Left forelimb (tissue), 1 donor: ENCODE measurements around the gene PRAME.
"Not testable (repeated sequence)": the region's sequence is repeated elsewhere in the genome, so short reads cannot be mapped to it uniquely, and the experiment has no call there.

Experiments used
- DNase-seq: peaks from one replicate; pipeline ENCODE4 v3.0.0-alpha.2; 2018; ENCODE audit warnings: low spot score

The PRAME gene

GRCh38 chr22:22550789-22551434, 8.2 kb downstream of the PRAME start:
- no peak for DNase-seq

GRCh38 chr22:22548910-22549309, 10.2 kb downstream of the PRAME start:
- no peak for DNase-seq

GRCh38 chr22:22548317-22548716, 10.7 kb downstream of the PRAME start:
- no peak for DNase-seq

- DNase-seq = no peak
Measured at GRCh38 chr22:22547692-22548300, 11.3 kb downstream of the PRAME start.

GRCh38 chr22:22547226-22547625, 11.8 kb downstream of the PRAME start:
- no peak for DNase-seq

GRCh38 chr22:22546490-22546889, 12.6 kb downstream of the PRAME start:
- DNase-seq = no peak

GRCh38 chr22:22545084-22545483, 14.0 kb downstream of the PRAME start:
- no peak for DNase-seq

GRCh38 chr22:22538226-22538989, 20.7 kb downstream of the PRAME start:
- DNase-seq = no peak

GRCh38 chr22:22536916-22537315, 22.1 kb downstream of the PRAME start:
- no peak for DNase-seq

- DNase-seq = no peak
Measured at GRCh38 chr22:22536515-22536914, 22.6 kb downstream of the PRAME start.

- DNase-seq = no peak
Measured at GRCh38 chr22:22535662-22536061, 23.4 kb downstream of the PRAME start.

GRCh38 chr22:22534604-22535415, 24.3 kb downstream of the PRAME start:
- DNase-seq = no peak

GRCh38 chr22:22533863-22534262, 25.2 kb downstream of the PRAME start:
- DNase-seq = no peak

- DNase-seq = no peak
Measured at GRCh38 chr22:22533417-22533816, 25.6 kb downstream of the PRAME start.

GRCh38 chr22:22532547-22533071, 26.5 kb downstream of the PRAME start:
- DNase-seq = not testable (repeated sequence)

- DNase-seq = no peak
Measured at GRCh38 chr22:22531770-22532546, 27.1 kb downstream of the PRAME start.

- no peak for DNase-seq
Measured at GRCh38 chr22:22528780-22529179, 30.3 kb downstream of the PRAME start.

- DNase-seq = no peak
Measured at GRCh38 chr22:22527312-22527711, 31.8 kb downstream of the PRAME start.

GRCh38 chr22:22526125-22526912, 32.7 kb downstream of the PRAME start:
- no peak for DNase-seq

- DNase-seq = no peak
Measured at GRCh38 chr22:22523494-22523893, 35.6 kb downstream of the PRAME start.

- DNase-seq = no peak
Measured at GRCh38 chr22:22521631-22522030, 37.4 kb downstream of the PRAME start.
